Uterus (tissue), 2 donors: ENCODE measurements around the gene SP6.

Experiments
- POLR2A ChIP-seq, 2 donors: fragments of 450-650 bp; IDR thresholded peaks; one replicate each; pipeline ENCODE4 v1.6.1; 2016; ENCODE audit warnings: antibody characterized with exemption in 2 of 2, mild to moderate bottlenecking in 1 of 2, moderate library complexity in 1 of 2
- TF ChIP-seq, protein P1 (sequence below), 4 experiments: fragments of 200-600 bp in 2 of 4; fragments of 450-650 bp in 2 of 4; sonication (generic) in 2 of 4; IDR thresholded peaks; one replicate each; pipeline ENCODE4 v1.5.1; 2016 to 2019; ENCODE audit warnings: antibody characterized with exemption in 4 of 4, mild to moderate bottlenecking in 2 of 4, moderate library complexity in 1 of 4

DNA sequence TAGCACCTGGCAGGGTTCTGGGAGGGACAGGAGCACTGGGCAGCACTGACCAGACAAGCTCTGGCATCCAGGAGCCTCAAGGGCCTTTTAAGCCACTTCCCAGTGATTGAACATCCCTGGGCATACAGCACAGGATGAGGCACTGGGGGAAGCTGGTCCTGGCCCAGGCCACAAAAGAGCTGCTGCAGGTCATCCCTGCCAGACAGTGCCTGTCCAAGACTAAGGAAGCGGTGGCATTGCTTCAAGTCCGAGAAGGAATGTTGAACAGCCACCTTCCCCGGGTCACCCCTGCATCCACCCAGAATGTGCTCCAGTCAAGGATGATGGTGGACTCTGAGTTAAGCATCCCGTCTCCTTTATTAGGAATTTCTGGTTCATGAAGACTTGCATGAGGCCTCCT is 28.2 kb downstream of the SP6 start:
- TF ChIP-seq, protein P1, sequence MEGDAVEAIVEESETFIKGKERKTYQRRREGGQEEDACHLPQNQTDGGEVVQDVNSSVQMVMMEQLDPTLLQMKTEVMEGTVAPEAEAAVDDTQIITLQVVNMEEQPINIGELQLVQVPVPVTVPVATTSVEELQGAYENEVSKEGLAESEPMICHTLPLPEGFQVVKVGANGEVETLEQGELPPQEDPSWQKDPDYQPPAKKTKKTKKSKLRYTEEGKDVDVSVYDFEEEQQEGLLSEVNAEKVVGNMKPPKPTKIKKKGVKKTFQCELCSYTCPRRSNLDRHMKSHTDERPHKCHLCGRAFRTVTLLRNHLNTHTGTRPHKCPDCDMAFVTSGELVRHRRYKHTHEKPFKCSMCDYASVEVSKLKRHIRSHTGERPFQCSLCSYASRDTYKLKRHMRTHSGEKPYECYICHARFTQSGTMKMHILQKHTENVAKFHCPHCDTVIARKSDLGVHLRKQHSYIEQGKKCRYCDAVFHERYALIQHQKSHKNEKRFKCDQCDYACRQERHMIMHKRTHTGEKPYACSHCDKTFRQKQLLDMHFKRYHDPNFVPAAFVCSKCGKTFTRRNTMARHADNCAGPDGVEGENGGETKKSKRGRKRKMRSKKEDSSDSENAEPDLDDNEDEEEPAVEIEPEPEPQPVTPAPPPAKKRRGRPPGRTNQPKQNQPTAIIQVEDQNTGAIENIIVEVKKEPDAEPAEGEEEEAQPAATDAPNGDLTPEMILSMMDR (IDR thresholded peaks at IDR 0.05) = no peak
- TF ChIP-seq POLR2A (IDR thresholded peaks at IDR 0.05) = no peak
